Suprapubic skin (tissue), 4 donors: ENCODE measurements around the gene THSD7B. TPM values are rescaled to one million over a fixed set of nuclear protein-coding genes. Genes with fewer than 3 reads are reported as not detected.

Experiments
- DNase-seq, 2 donors: peaks; one replicate each; pipeline ENCODE4 v3.0.0-alpha.2; 2019; ENCODE audit warnings: low spot score in 2 of 2
- H3K27ac ChIP-seq: fragments of 200-600 bp; sonication (generic); one replicate; pipeline ENCODE4 v1.5.1; 2019
- H3K27me3 ChIP-seq: fragments of 200-600 bp; sonication (generic); one replicate; pipeline ENCODE4 v1.5.1; 2019
- H3K36me3 ChIP-seq: fragments of 200-600 bp; sonication (generic); one replicate; pipeline ENCODE4 v1.5.1; 2019
- H3K4me1 ChIP-seq: fragments of 200-600 bp; sonication (generic); one replicate; pipeline ENCODE4 v1.5.1; 2019
- H3K4me3 ChIP-seq: fragments of 200-600 bp; sonication (generic); one replicate; pipeline ENCODE4 v1.5.1; 2019; ENCODE audit warnings: mild to moderate bottlenecking
- H3K9me3 ChIP-seq: fragments of 200-600 bp; sonication (generic); one replicate; pipeline ENCODE4 v1.5.1; 2019
- EP300 ChIP-seq: sonication (generic); formaldehyde crosslinking; IDR thresholded peaks from one replicate; pipeline ENCODE4 v1.6.1; 2017; ENCODE audit warnings: antibody characterized with exemption
- POLR2A ChIP-seq, 2 donors: fragments of 450-650 bp; IDR thresholded peaks; one replicate each; pipeline ENCODE4 v1.6.1; 2017; ENCODE audit warnings: antibody characterized with exemption in 2 of 2, mild to moderate bottlenecking in 2 of 2, moderate library complexity in 2 of 2
- POLR2AphosphoS5 ChIP-seq, 3 donors: sonication (generic); formaldehyde crosslinking; IDR thresholded peaks; one replicate each; pipeline ENCODE4 v1.6.1; 2017; ENCODE audit warnings: antibody characterized with exemption in 3 of 3
- WGBS: methylation state at CpG from one replicate; pipeline ENCODE4 v1.1.5; 2018; 5-methylcytosine and 5-hydroxymethylcytosine counted together
- total RNA-seq, 4 donors: library from RNA; depleted of rRNA; stranded (reverse); fragments of >200 nt; gene quantifications; one replicate each; pipeline ENCODE4 v1.1.0, GENCODE V29; 2016
- TF ChIP-seq, protein P1 (sequence below), 2 donors: fragments of 200-600 bp in 1 of 2; fragments of 450-650 bp in 1 of 2; sonication (generic) in 1 of 2; IDR thresholded peaks; one replicate each; pipeline ENCODE4 v1.5.1; 2016 to 2019; ENCODE audit warnings: antibody characterized with exemption in 2 of 2, mild to moderate bottlenecking in 1 of 2, moderate library complexity in 1 of 2

THSD7B gene
- total RNA-seq, 4 donors from 2014 or later, result 0.18 to 1.1 (median 0.34) TPM; not detected in 1

DNA sequence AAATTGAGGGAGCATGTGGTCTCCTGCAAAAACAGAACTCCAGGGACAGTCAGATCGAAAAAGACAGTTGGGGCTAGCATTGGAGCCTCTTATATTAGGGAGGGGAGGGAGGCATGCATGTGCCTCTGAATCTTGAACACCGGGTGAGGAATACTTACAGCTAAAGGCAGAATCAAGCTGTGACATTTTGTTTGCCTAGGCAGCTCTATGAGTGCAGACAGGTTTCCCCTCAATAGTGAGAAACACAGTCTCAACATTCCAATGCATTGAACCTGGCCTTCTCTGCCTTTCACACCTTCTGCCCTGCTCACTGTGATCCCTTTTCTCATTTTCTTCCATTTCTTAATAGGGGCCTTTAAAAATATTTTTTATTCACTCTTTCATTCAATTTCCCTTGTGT is 140.4 kb downstream of the THSD7B start:
- no peak overlapping the region for H3K4me3 ChIP-seq
- DNase-seq, result no peak
- H3K36me3 ChIP-seq, result no peaks in the 10 kb centered on the region
- H3K9me3 ChIP-seq, result no peaks in the 10 kb centered on the region
- no peak for TF ChIP-seq EP300
- no peak for TF ChIP-seq POLR2A (IDR thresholded peaks at IDR 0.05)
- TF ChIP-seq POLR2AphosphoS5 (IDR thresholded peaks at IDR 0.05), result no peak
- TF ChIP-seq, protein P1, sequence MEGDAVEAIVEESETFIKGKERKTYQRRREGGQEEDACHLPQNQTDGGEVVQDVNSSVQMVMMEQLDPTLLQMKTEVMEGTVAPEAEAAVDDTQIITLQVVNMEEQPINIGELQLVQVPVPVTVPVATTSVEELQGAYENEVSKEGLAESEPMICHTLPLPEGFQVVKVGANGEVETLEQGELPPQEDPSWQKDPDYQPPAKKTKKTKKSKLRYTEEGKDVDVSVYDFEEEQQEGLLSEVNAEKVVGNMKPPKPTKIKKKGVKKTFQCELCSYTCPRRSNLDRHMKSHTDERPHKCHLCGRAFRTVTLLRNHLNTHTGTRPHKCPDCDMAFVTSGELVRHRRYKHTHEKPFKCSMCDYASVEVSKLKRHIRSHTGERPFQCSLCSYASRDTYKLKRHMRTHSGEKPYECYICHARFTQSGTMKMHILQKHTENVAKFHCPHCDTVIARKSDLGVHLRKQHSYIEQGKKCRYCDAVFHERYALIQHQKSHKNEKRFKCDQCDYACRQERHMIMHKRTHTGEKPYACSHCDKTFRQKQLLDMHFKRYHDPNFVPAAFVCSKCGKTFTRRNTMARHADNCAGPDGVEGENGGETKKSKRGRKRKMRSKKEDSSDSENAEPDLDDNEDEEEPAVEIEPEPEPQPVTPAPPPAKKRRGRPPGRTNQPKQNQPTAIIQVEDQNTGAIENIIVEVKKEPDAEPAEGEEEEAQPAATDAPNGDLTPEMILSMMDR (IDR thresholded peaks at IDR 0.05), result no peak
- H3K27me3 ChIP-seq, result no peaks in the 10 kb centered on the region
- 73% methylated on average over 2 of the region's 2 CpGs for WGBS
- no peak overlapping the region for H3K27ac ChIP-seq
- H3K4me1 ChIP-seq, result no peaks in the 10 kb centered on the region

DNA sequence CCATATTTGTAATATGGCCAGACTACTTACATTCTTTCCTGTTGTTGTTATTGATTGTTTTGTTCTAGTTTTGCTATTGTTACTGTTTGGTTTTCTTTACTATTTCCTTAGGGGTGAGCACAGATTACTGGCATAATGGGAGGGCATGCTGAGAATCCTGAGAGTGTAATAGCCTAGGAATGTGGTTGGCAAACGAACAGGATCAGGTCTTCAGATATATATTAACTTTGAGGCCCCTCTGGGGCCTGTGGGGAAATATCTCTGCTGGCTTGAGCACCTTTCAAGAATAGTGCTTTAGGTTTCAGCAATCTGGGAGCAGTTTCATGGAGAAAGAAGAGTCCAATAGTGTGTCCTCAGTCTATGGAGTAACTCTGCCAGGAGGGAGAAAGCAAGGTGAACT is 144.4 kb downstream of the THSD7B start:
- Histone ChIP-seq H3K4me3 (no peak overlapping the region), H3K36me3 (no peaks in the 10 kb centered on the region), H3K27ac (no peak overlapping the region), H3K9me3 (no peaks in the 10 kb centered on the region), H3K4me1 (no peaks in the 10 kb centered on the region), H3K27me3 (no peaks in the 10 kb centered on the region)
- no peak for DNase-seq
- TF ChIP-seq, protein P1 (IDR thresholded peaks at IDR 0.05), result no peak
- no peak for TF ChIP-seq POLR2AphosphoS5 (IDR thresholded peaks at IDR 0.05)
- TF ChIP-seq EP300, result no peak
- no peak for TF ChIP-seq POLR2A (IDR thresholded peaks at IDR 0.05)
- WGBS, result 19% methylated on average over 1 of the region's 1 CpG

DNA sequence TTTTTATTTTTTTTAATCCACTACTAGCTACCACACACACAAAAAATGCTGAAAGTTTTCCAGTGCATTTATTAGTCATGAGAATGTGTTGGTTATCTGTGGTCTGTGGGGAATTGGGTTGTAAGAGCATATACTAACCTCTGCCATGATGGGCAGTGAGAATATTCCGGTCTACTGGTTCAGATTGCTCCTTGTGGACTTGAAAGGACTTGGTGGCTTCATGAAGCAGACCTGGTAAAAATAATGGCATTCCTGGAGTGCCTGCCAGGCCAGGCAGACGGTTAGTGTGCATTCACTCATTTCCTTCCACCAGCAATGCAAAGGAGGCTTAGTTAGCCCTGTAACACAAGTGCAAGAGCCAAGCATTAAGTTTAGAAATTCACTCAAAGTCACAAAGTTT is 150.8 kb downstream of the THSD7B start:
- WGBS, result 56% methylated on average over 2 of the region's 2 CpGs
- no peak overlapping the region for H3K4me3 ChIP-seq
- TF ChIP-seq EP300, result no peak
- TF ChIP-seq, protein P1 (IDR thresholded peaks at IDR 0.05), result no peak
- no peak for TF ChIP-seq POLR2AphosphoS5 (IDR thresholded peaks at IDR 0.05)
- no peak for TF ChIP-seq POLR2A (IDR thresholded peaks at IDR 0.05)
- no peaks in the 10 kb centered on the region for H3K4me1 ChIP-seq
- no peaks in the 10 kb centered on the region for H3K9me3 ChIP-seq
- H3K27me3 ChIP-seq, result no peaks in the 10 kb centered on the region
- H3K27ac ChIP-seq, result no peak overlapping the region
- no peaks in the 10 kb centered on the region for H3K36me3 ChIP-seq
- no peak for DNase-seq

DNA sequence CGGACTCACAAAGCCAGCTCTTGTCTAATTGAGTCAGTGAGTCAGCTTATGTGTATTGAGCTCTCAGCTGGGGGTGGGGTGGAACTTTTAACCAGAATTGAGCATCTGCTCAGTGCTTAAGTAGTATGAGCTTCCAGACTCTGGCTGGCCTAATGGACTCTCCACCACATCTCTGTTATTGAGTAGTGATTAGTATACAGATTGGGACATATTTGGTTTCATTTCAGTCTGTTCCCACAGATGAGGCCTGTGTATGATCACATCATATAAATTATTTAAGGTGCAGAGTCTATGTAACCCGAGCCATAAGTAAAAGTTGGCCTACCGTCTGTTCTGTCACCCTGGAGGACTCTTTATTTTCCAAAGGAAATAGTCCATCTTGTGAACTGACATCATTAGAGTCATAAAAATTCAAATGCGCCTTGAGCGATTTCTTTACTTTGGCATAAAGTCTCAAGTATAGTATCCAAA is 152.1 kb downstream of the THSD7B start:
- Histone ChIP-seq H3K4me3 (no peak overlapping the region), H3K36me3 (no peaks in the 10 kb centered on the region), H3K27ac (no peak overlapping the region), H3K9me3 (no peaks in the 10 kb centered on the region), H3K27me3 (no peaks in the 10 kb centered on the region), H3K4me1 (no peaks in the 10 kb centered on the region)
- 53% methylated on average over 5 of the region's 5 CpGs for WGBS
- no peak for TF ChIP-seq POLR2A (IDR thresholded peaks at IDR 0.05)
- no peak for TF ChIP-seq POLR2AphosphoS5 (IDR thresholded peaks at IDR 0.05)
- TF ChIP-seq EP300, result no peak
- TF ChIP-seq, protein P1 (IDR thresholded peaks at IDR 0.05), result no peak
- no peak for DNase-seq

DNA sequence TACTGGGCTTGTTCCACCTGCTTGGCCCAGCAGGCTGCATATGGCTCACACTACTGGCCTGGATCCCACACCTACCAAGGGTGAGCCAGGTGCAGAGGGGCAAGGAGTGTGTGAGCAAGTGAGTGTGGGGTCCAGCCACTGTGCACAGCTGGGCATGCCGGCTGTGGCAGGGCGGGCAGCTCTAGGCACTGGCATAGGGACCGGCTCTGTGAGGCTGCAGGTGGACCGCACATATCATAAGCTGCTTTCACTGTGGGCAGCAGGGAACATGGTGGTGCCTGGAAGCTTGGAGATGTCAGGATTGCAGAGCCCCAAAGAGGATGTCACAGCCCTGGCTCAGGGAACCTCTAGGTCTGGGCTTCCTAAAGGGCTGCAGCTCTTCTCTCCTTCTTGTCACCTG is 154.3 kb downstream of the THSD7B start:
- no peak overlapping the region for H3K4me3 ChIP-seq
- H3K27me3 ChIP-seq, result no peaks in the 10 kb centered on the region
- H3K27ac ChIP-seq, result no peak overlapping the region
- no peaks in the 10 kb centered on the region for H3K36me3 ChIP-seq
- H3K4me1 ChIP-seq, result no peaks in the 10 kb centered on the region
- WGBS, result 96% methylated on average over 4 of the region's 4 CpGs
- no peak for DNase-seq
- no peaks in the 10 kb centered on the region for H3K9me3 ChIP-seq
- TF ChIP-seq, protein P1 (IDR thresholded peaks at IDR 0.05), result no peak
- TF ChIP-seq POLR2A (IDR thresholded peaks at IDR 0.05), result no peak
- TF ChIP-seq POLR2AphosphoS5 (IDR thresholded peaks at IDR 0.05), result no peak
- no peak for TF ChIP-seq EP300
